IPS-NIHi11 (cell line): ENCODE results near the gene TPO.
"Not testable (repeated sequence)": the region's sequence is repeated elsewhere in the genome, so short reads cannot be mapped to it uniquely, and the experiment has no call there.

ENCODE experiments used
- DNase-seq: peaks from one replicate; pipeline ENCODE4 v3.0.0; 2012; ENCODE audit warnings: mixed read lengths, low spot score

Gene TPO

GRCh38 chr2:1405967-1406366, 7.3 kb upstream of the TPO start:
- DNase-seq = no peak

- DNase-seq = no peak
Measured at GRCh38 chr2:1406434-1406833, 6.8 kb upstream of the TPO start.

- DNase-seq = no peak
Measured at GRCh38 chr2:1407950-1408675, 5.2 kb upstream of the TPO start.

GRCh38 chr2:1414121-1414520, 858 bp downstream of the TPO start:
- no peak for DNase-seq

- not testable (repeated sequence) for DNase-seq
Measured at GRCh38 chr2:1414901-1415300, 1.6 kb downstream of the TPO start.

- no peak for DNase-seq
Measured at GRCh38 chr2:1415501-1415900, 2.2 kb downstream of the TPO start.

- no peak for DNase-seq
Measured at GRCh38 chr2:1418566-1418965, 5.3 kb downstream of the TPO start.

- no peak for DNase-seq
Measured at GRCh38 chr2:1420746-1421480, 7.7 kb downstream of the TPO start.

- DNase-seq = no peak
Measured at GRCh38 chr2:1421731-1422130, 8.5 kb downstream of the TPO start.

- DNase-seq = no peak
Measured at GRCh38 chr2:1422131-1422530, 8.9 kb downstream of the TPO start.

GRCh38 chr2:1422716-1423285, 9.5 kb downstream of the TPO start:
- no peak for DNase-seq

GRCh38 chr2:1427086-1427485, 13.8 kb downstream of the TPO start:
- DNase-seq = no peak

- DNase-seq = no peak
Measured at GRCh38 chr2:1429895-1430294, 16.6 kb downstream of the TPO start.

- DNase-seq = no peak
Measured at GRCh38 chr2:1430491-1430890, 17.2 kb downstream of the TPO start.

- no peak for DNase-seq
Measured at GRCh38 chr2:1431886-1432400, 18.7 kb downstream of the TPO start.

- DNase-seq = no peak
Measured at GRCh38 chr2:1432726-1433125, 19.5 kb downstream of the TPO start.

- DNase-seq = no peak
Measured at GRCh38 chr2:1436369-1436768, 23.1 kb downstream of the TPO start.

- no peak for DNase-seq
Measured at GRCh38 chr2:1437101-1437500, 23.8 kb downstream of the TPO start.

- DNase-seq = no peak
Measured at GRCh38 chr2:1437537-1437936, 24.3 kb downstream of the TPO start.

- no peak for DNase-seq
Measured at GRCh38 chr2:1438972-1439371, 25.7 kb downstream of the TPO start.

GRCh38 chr2:1440581-1440980, 27.3 kb downstream of the TPO start:
- no peak for DNase-seq

- DNase-seq = peak; percentile 45
Measured at GRCh38 chr2:1446301-1446700, 33.0 kb downstream of the TPO start.

- peak; percentile 56 for DNase-seq
Measured at GRCh38 chr2:1448009-1448408, 34.7 kb downstream of the TPO start.
